Activated T-cell treated with anti-CD3 and anti-CD28 coated beads, Interleukin-2, amount 50 U/mL, for 48 hours (primary cell): Measurements from ENCODE around the gene SLC7A4.

Experiments used
- DNase-seq, 2 experiments: peaks; one replicate each; pipeline ENCODE4 v3.0.0-alpha.2; 2020

Gene SLC7A4

GRCh38 chr22:20982563-20982882 lies 49.8 kb downstream of the SLC7A4 start:
- no peak for DNase-seq

- peak; percentile 81 to 85 for DNase-seq
These were observed 50.4 kb downstream of the SLC7A4 start, which contains the start of gene LZTR1 for GRCh38 chr22:20981787-20982562. Gene LZTR1 (plus strand): TSS chr22:20982297. CDS start chr22:20982372, 75 bp downstream.

- peak in 1 of 2 experiments; percentile 28 for DNase-seq
These were observed 51.2 kb downstream of the SLC7A4 start for GRCh38 chr22:20980938-20981722.

GRCh38 chr22:20980523-20980922 lies 51.8 kb downstream of the SLC7A4 start:
- DNase-seq, result no peak

DNA sequence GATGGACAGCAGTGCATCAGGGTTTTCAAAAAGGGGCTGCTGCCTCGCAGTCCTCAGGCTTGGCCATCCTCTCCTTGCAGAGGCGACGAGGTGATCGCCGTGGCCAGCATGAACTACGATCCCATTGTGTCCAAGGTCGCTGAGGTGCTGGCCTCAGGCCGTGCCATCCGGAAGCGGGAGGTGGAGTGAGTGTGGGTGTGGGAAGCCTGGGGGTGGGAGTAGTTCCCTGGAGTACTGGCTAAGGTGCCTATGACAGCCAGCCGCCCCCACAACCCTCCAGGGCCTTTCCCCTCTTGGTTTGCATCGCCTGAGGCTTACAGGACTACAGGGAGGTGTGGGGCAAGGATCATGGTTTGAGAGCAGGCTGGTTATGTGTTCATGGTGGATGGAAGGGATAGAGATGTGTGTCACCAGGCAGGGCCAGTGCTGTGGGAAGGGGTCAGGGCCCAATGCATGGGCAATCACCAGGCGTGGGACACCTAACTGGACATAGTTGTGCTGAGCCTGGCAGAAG lies 52.4 kb downstream of the SLC7A4 start:
- DNase-seq, result no peak

- DNase-seq, result peak; percentile 82
These were observed 53.0 kb downstream of the SLC7A4 start for GRCh38 chr22:20979243-20979809.
